GM12878 (cell line): Measurements from ENCODE around the gene LPCAT3. TPM values are rescaled to one million over a fixed set of nuclear protein-coding genes. Genes with fewer than 3 reads are reported as not detected.

ENCODE experiments used
- ATAC-seq: fragments of 200-7000 bp; cut with Tn5 transposase; 3 replicates; pipeline ENCODE4 v1.9.1; 2020; ENCODE audit warnings: mild to moderate bottlenecking, moderate library complexity
- BruUV-seq: library from RNA; stranded (reverse); fragments of 400-500 nt; replicated peaks from 2 replicates; lab custom pipeline; 2021; lab: Mats Ljungman, UMichigan
- CTCF ChIA-PET: fragments of 300-600 bp; sonication (Branson Sonifier 250); formaldehyde crosslinking; extraction: SDS; loops from one replicate; lab custom pipeline; 2021; ENCODE audit warnings: inconsistent platforms; lab: Yijun Ruan, JAX
- POLR2A ChIA-PET: fragments of 350-600 bp; formaldehyde crosslinking; extraction: SDS; loops from one replicate; lab custom pipeline; 2021; ENCODE audit warnings: inconsistent platforms; lab: Charles Lee
- RAD21 ChIA-PET: fragments of 300-600 bp; sonication (Branson Sonifier 250); formaldehyde crosslinking; loops from one replicate; lab custom pipeline; 2023; ENCODE audit warnings: antibody characterized with exemption; ENCODE audit not compliant: unreplicated experiment; lab: Charles Lee
- SMC1A ChIA-PET: fragments of 300-600 bp; sonication (Branson Sonifier 250); formaldehyde crosslinking; loops from one replicate; lab custom pipeline; 2023; ENCODE audit not compliant: unreplicated experiment, uncharacterized antibody; lab: Charles Lee
- DNase-seq: peaks from one replicate; pipeline ENCODE4 v3.0.0-alpha.2; 2011; ENCODE audit warnings: low read depth, low spot score
- FAIRE-seq: peaks from 3 replicates; lab custom pipeline; 2011; peaks lifted over from hg19 to GRCh38; lab: Jason Lieb, UNC
- H2AFZ ChIP-seq: 2 replicates; pipeline ENCODE4 v1.6.0; 2011; ENCODE audit warnings: low read depth, low read length, control low read depth; ENCODE audit not compliant: control insufficient read depth
- H3K27ac ChIP-seq: 2 replicates; pipeline ENCODE4 v1.5.1; 2011; ENCODE audit warnings: control low read depth; ENCODE audit not compliant: control insufficient read depth, insufficient read depth
- H3K27me3 ChIP-seq, 2 experiments: replicated peaks in 1 of 2; 2 replicates each; pipeline versions ENCODE4 v1.6.0 to v1.6.1; 2011; ENCODE audit warnings: low read length in 1 of 2; ENCODE audit not compliant: control insufficient read depth in 2 of 2, insufficient read depth in 2 of 2
- H3K36me3 ChIP-seq, 2 experiments: 2 replicates each; pipeline ENCODE4 v1.5.1; 2011; ENCODE audit warnings: low read length in 1 of 2; ENCODE audit not compliant: control insufficient read depth in 2 of 2, insufficient read depth in 2 of 2
- H3K4me1 ChIP-seq: 2 replicates; pipeline ENCODE4 v1.6.1; 2011; ENCODE audit warnings: mild to moderate bottlenecking, low read length, moderate library complexity, mixed read lengths; ENCODE audit not compliant: control insufficient read depth, insufficient read depth
- H3K4me2 ChIP-seq: 2 replicates; pipeline ENCODE4 v1.6.0; 2011; ENCODE audit warnings: control low read depth; ENCODE audit not compliant: control insufficient read depth, insufficient read depth
- H3K4me3 ChIP-seq: fragments of 200-600 bp; sonication (generic); 2 replicates; pipeline ENCODE4 v1.5.1; 2016
- H3K79me2 ChIP-seq: 2 replicates; pipeline ENCODE4 v1.6.0; 2011; ENCODE audit warnings: low read length; ENCODE audit not compliant: control insufficient read depth, insufficient read depth
- H3K9ac ChIP-seq: 2 replicates; pipeline ENCODE4 v1.8.0; 2011; ENCODE audit warnings: low read length, control low read depth, mixed read lengths; ENCODE audit not compliant: control insufficient read depth, insufficient read depth
- H3K9me3 ChIP-seq: replicated peaks from 3 replicates; pipeline ENCODE4 v1.5.1; 2011; ENCODE audit warnings: mild to moderate bottlenecking, low read length; ENCODE audit not compliant: control insufficient read depth, insufficient read depth
- H4K20me1 ChIP-seq: 2 replicates; pipeline ENCODE4 v1.6.0; 2011; ENCODE audit not compliant: control insufficient read depth, insufficient read depth
- BACH1 ChIP-seq: fragments of 450-650 bp; IDR thresholded peaks from 2 replicates; pipeline ENCODE4 v1.6.1; 2017; ENCODE audit warnings: mild to moderate bottlenecking, borderline replicate concordance
- BHLHE40 ChIP-seq, 2 experiments: fragments of 450-650 bp in 1 of 2; IDR thresholded peaks; 2 replicates each; pipeline ENCODE4 v1.6.1; 2011 to 2017; ENCODE audit warnings: low read depth in 2 of 2, borderline replicate concordance in 1 of 2, improper control_type of control experiment in 1 of 2, low read length in 1 of 2, mild to moderate bottlenecking in 1 of 2
- PAX8 ChIP-seq: fragments of 450-650 bp; IDR thresholded peaks from 2 replicates; pipeline ENCODE4 v1.6.1; 2017; ENCODE audit warnings: mild to moderate bottlenecking, moderate library complexity
- POLR2A ChIP-seq: IDR thresholded peaks from 2 replicates; pipeline ENCODE4 v1.6.1; 2011; ENCODE audit warnings: low read depth, mild to moderate bottlenecking, low read length
- POLR2AphosphoS2 ChIP-seq: IDR thresholded peaks from 2 replicates; pipeline ENCODE4 v1.6.1; 2011; ENCODE audit warnings: low read depth, mild to moderate bottlenecking, low read length, improper control_type of control experiment, moderate library complexity
- POLR2AphosphoS5 ChIP-seq: IDR thresholded peaks from 2 replicates; pipeline ENCODE4 v1.6.1; 2011; ENCODE audit warnings: mild to moderate bottlenecking, low read length, inconsistent platforms
- SIX5 ChIP-seq: IDR thresholded peaks from 2 replicates; pipeline ENCODE4 v1.6.1; 2011; ENCODE audit warnings: mild to moderate bottlenecking, low read depth, low read length, moderate library complexity; ENCODE audit not compliant: severe bottlenecking
- SRF ChIP-seq, 2 experiments: IDR thresholded peaks; 2 replicates each; pipeline ENCODE4 v1.6.1; 2011; ENCODE audit warnings: low read depth in 2 of 2, low read length in 2 of 2, mild to moderate bottlenecking in 1 of 2, moderate library complexity in 1 of 2
- TCF12 ChIP-seq: IDR thresholded peaks from 2 replicates; pipeline ENCODE4 v1.6.1; 2011; ENCODE audit warnings: low read depth, mild to moderate bottlenecking, low read length
- TCF7 ChIP-seq: IDR thresholded peaks from 2 replicates; pipeline ENCODE4 v1.6.1; 2014; ENCODE audit warnings: antibody characterized with exemption, borderline replicate concordance
- ZBTB40 ChIP-seq: fragments of 450-650 bp; IDR thresholded peaks from 2 replicates; pipeline ENCODE4 v1.6.1; 2016; ENCODE audit warnings: mild to moderate bottlenecking, moderate library complexity, borderline replicate concordance
- WGBS: methylation state at CpG from one replicate; pipeline ENCODE4 v1.1.6; 2016; ENCODE audit warnings: low lambda C conversion rate; ENCODE audit not compliant: insufficient replicate concordance, insufficient coverage; ENCODE audit errors: missing lambda C conversion rate; 5-methylcytosine and 5-hydroxymethylcytosine counted together
- in situ Hi-C: fragments of 300-500 bp; cut with MboI; formaldehyde crosslinking; loops from 9 replicates; pipeline ENCODE4 v1.14.3; 2018; ENCODE audit warnings: mixed read lengths
- intact Hi-C: fragments of 100-400 bp; cut with micrococcal nuclease; formaldehyde crosslinking; loops from one replicate; pipeline ENCODE4 v1.14.2; 2022; ENCODE audit not compliant: unreplicated experiment
- polyA plus RNA-seq, 11 experiments: library from polyadenylated mRNA; depleted of rRNA in 4 of 11; unstranded in 6 of 11; stranded (reverse) in 5 of 11; fragments of >200 nt; fragmentation: Nextera tagmentation in 4 of 11; fragmentation: Illumina TruSeq in 1 of 11; extraction: Ambion mirVana in 4 of 11; extraction: Trizol in 1 of 11; gene quantifications; 1 replicate in 1 of 11; 2 replicates in 10 of 11; pipeline versions ENCODE4 v1.2.1 to v1.2.3, GENCODE V29; 2011 to 2016; ENCODE audit warnings: inconsistent platforms in 2 of 11, missing spikeins in 2 of 11, low read depth in 1 of 11
- total RNA-seq, 4 experiments: library from RNA; depleted of rRNA in 3 of 4; stranded (reverse); fragments of >200 nt in 3 of 4; fragmentation: Illumina TruSeq in 1 of 4; extraction: Trizol in 1 of 4; gene quantifications; 2 replicates each; pipeline versions ENCODE4 v1.2.1 to v1.2.3, GENCODE V29; 2013 to 2021
- TF ChIP-seq, protein P1 (sequence below): IDR thresholded peaks from 2 replicates; pipeline ENCODE4 v1.6.1; 2012; ENCODE audit warnings: low read depth, low read length, improper control_type of control experiment

The LPCAT3 gene
- total and polyA plus RNA-seq, 10 of the 15 experiments (the other 5 are each of a cell fraction or from before 2014, with no cell fraction given) = 2.6 to 48.3 (median 23.0) TPM

DNA sequence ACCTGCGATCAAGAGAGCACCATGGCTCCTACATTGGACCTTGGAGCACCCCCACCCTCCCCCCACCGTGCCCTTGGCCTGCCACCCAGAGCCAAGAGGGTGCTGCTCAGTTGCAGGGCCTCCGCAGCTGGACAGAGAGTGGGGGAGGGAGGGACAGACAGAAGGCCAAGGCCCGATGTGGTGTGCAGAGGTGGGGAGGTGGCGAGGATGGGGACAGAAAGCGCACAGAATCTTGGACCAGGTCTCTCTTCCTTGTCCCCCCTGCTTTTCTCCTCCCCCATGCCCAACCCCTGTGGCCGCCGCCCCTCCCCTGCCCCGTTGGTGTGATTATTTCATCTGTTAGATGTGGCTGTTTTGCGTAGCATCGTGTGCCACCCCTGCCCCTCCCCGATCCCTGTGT lies 76.5 kb downstream of the LPCAT3 start:
- ChIA-PET POLR2A (interaction anchor here (17.8 kb wide), 1 partner anchor 19 kb away, joined by 524 read pairs; no protein-coding TSS in a partner anchor), CTCF (interaction anchor here (0.7 to 8.6 kb wide), 4 partner anchors 17 to 69 kb away, joined by 3 to 111 read pairs (median 20); partner anchors contain the start of gene SPSB2), SMC1A (no interaction called here), RAD21 (interaction anchor here (5.6 kb wide), 1 partner anchor 16 kb away, joined by 45 read pairs; no protein-coding TSS in a partner anchor)
- no peak for TF ChIP-seq POLR2AphosphoS5
- 0 out of 2 replicates have a peak, but pooled peaks have one; percentile 19 for TF ChIP-seq POLR2A
- WGBS = 98% methylated on average over 9 of the region's 12 CpGs
- H2AFZ ChIP-seq = no peak overlapping the region
- DNase-seq (no peak), FAIRE-seq (no peak), ATAC-seq (no peak)
- in situ Hi-C loops = no loop called here
- no peak overlapping the region for H3K27ac ChIP-seq
- intact Hi-C loops = no loop called here
- no peak overlapping the region for H3K4me3 ChIP-seq
- H3K27me3 ChIP-seq = no peaks in the 10 kb centered on the region
- H3K9ac ChIP-seq = no peak overlapping the region
- H3K9me3 ChIP-seq = no peaks in the 10 kb centered on the region
- no peak overlapping the region for H3K4me2 ChIP-seq
- peaks cover 31% of the 10 kb centered on the region for H3K79me2 ChIP-seq
- peaks cover 15% of the 10 kb centered on the region for H3K4me1 ChIP-seq
- peaks cover 2 to 3% of the 10 kb centered on the region in 2 experiments; a peak in 1 of 4 replicates for H3K36me3 ChIP-seq
- H4K20me1 ChIP-seq = no peaks in the 10 kb centered on the region
- BruUV-seq = no TSS peak

GRCh38 chr12:6941267-6941666 lies 77.0 kb downstream of the LPCAT3 start:
- no peak for ATAC-seq
- H3K36me3 ChIP-seq = peaks cover 2 to 3% of the 10 kb centered on the region in 2 experiments; a peak in 1 of 4 replicates
- RAD21 ChIA-PET = interaction anchor here (5.6 kb wide), 1 partner anchor 16 kb away, joined by 45 read pairs; no protein-coding TSS in a partner anchor
- no peak overlapping the region for H2AFZ ChIP-seq
- no peak for TF ChIP-seq TCF7
- TF ChIP-seq BACH1 = no peak
- no peak for TF ChIP-seq PAX8
- TF ChIP-seq BHLHE40 (IDR thresholded peaks at IDR 0.05; ENCODE audit: borderline replicate concordance in 1 of 2, low read depth in 2 of 2, low read length in 1 of 2) = no peak
- TF ChIP-seq, protein P1, sequence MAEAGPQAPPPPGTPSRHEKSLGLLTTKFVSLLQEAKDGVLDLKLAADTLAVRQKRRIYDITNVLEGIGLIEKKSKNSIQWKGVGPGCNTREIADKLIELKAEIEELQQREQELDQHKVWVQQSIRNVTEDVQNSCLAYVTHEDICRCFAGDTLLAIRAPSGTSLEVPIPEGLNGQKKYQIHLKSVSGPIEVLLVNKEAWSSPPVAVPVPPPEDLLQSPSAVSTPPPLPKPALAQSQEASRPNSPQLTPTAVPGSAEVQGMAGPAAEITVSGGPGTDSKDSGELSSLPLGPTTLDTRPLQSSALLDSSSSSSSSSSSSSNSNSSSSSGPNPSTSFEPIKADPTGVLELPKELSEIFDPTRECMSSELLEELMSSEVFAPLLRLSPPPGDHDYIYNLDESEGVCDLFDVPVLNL = no peak
- no peak for TF ChIP-seq SIX5
- no peak for TF ChIP-seq TCF12
- no peak for TF ChIP-seq POLR2AphosphoS2
- no peak for TF ChIP-seq SRF (IDR thresholded peaks at IDR 0.05; ENCODE audit: low read depth in 2 of 2, low read length in 2 of 2)
- no peak for TF ChIP-seq ZBTB40
- TF ChIP-seq, all 136 proteins: peak for 0
- FAIRE-seq (no peak), DNase-seq (no peak)
- H4K20me1 ChIP-seq = no peaks in the 10 kb centered on the region
- ChIA-PET SMC1A (interaction anchor here (0.8 kb wide), 1 partner anchor 18 kb away, joined by 3 read pairs; no protein-coding TSS in a partner anchor), POLR2A (interaction anchor here (2.1 to 17.8 kb wide), 2 partner anchors 16 to 19 kb away, joined by 6 to 524 read pairs; no protein-coding TSS in a partner anchor), CTCF (interaction anchor here (0.7 to 8.6 kb wide), 4 partner anchors 17 to 69 kb away, joined by 3 to 111 read pairs (median 20); partner anchors contain the start of gene SPSB2)
- intact Hi-C loops (no loop called here), in situ Hi-C loops (no loop called here)
- H3K9me3 ChIP-seq = no peaks in the 10 kb centered on the region
- no peak overlapping the region for H3K4me3 ChIP-seq
- H3K27me3 ChIP-seq = no peaks in the 10 kb centered on the region
- 87% methylated on average over 12 of the region's 12 CpGs for WGBS
- no peak overlapping the region for H3K9ac ChIP-seq
- H3K79me2 ChIP-seq = peaks cover 34% of the 10 kb centered on the region
- no peak overlapping the region for H3K4me2 ChIP-seq
- no peak overlapping the region for H3K27ac ChIP-seq
- peaks cover 16% of the 10 kb centered on the region for H3K4me1 ChIP-seq
- no TSS peak for BruUV-seq
